Skeletal muscle cell (primary cell): ENCODE measurements around the gene LYPD1.
A peak's percentile ranks its signal among the peaks of the same experiment; 100 is the strongest.

Experiments used
- DNase-seq: peaks from one replicate; pipeline ENCODE4 v3.0.0-alpha.2; 2010; ENCODE audit warnings: low read depth
- H3K4me3 ChIP-seq: 2 replicates; pipeline ENCODE4 v1.5.1; 2011; ENCODE audit warnings: low read depth, mild to moderate bottlenecking, control low read depth, low read length, moderate library complexity

LYPD1 gene

GRCh38 chr2:132670496-132671150 lies 618 bp upstream of the LYPD1 start:
- peak overlapping the region; percentile 53 for H3K4me3 ChIP-seq

GRCh38 chr2:132668987-132669907 lies 758 bp downstream of the LYPD1 start:
- no peak for DNase-seq
- H3K4me3 ChIP-seq, result peak overlapping the region; percentile 53

More at GRCh38 chr2:132670496-132671150, 618 bp upstream of the LYPD1 start:
- no peak for DNase-seq

GRCh38 chr2:132668189-132668823 lies 1.7 kb downstream of the LYPD1 start:
- H3K4me3 ChIP-seq, result peak overlapping the region; percentile 53
- DNase-seq, result no peak

- DNase-seq, result no peak
- H3K4me3 ChIP-seq, result no peak overlapping the region
These were observed 2.3 kb downstream of the LYPD1 start for GRCh38 chr2:132667706-132668105.

- H3K4me3 ChIP-seq, result no peak overlapping the region
- DNase-seq, result no peak
These were observed 4.4 kb downstream of the LYPD1 start for GRCh38 chr2:132665401-132666140.

GRCh38 chr2:132664096-132664495 lies 5.9 kb downstream of the LYPD1 start:
- no peak overlapping the region for H3K4me3 ChIP-seq
- DNase-seq, result no peak

- H3K4me3 ChIP-seq, result no peak overlapping the region
- DNase-seq, result peak; percentile 37
These were observed 7.3 kb downstream of the LYPD1 start for GRCh38 chr2:132662732-132663131.

GRCh38 chr2:132659331-132659730 lies 10.7 kb downstream of the LYPD1 start:
- no peak overlapping the region for H3K4me3 ChIP-seq
- no peak for DNase-seq

- no peak overlapping the region for H3K4me3 ChIP-seq
- no peak for DNase-seq
These were observed 13.6 kb downstream of the LYPD1 start for GRCh38 chr2:132656266-132656975.

- no peak for DNase-seq
- no peak overlapping the region for H3K4me3 ChIP-seq
These were observed 15.0 kb downstream of the LYPD1 start for GRCh38 chr2:132654968-132655367.

GRCh38 chr2:132654335-132654734 lies 15.7 kb downstream of the LYPD1 start:
- DNase-seq, result no peak
- no peak overlapping the region for H3K4me3 ChIP-seq

GRCh38 chr2:132652474-132652873 lies 17.5 kb downstream of the LYPD1 start:
- no peak overlapping the region for H3K4me3 ChIP-seq
- DNase-seq, result no peak

- no peak overlapping the region for H3K4me3 ChIP-seq
- DNase-seq, result no peak
These were observed 18.6 kb downstream of the LYPD1 start for GRCh38 chr2:132651115-132652045.

- DNase-seq, result no peak
- no peak overlapping the region for H3K4me3 ChIP-seq
These were observed 23.4 kb downstream of the LYPD1 start for GRCh38 chr2:132646540-132647108.

- H3K4me3 ChIP-seq, result no peak overlapping the region
- no peak for DNase-seq
These were observed 24.1 kb downstream of the LYPD1 start for GRCh38 chr2:132645722-132646539.

- H3K4me3 ChIP-seq, result peak overlapping the region; percentile 13
- no peak for DNase-seq
These were observed 24.8 kb downstream of the LYPD1 start for GRCh38 chr2:132645176-132645575.

- DNase-seq, result no peak
These were observed 27.6 kb downstream of the LYPD1 start for GRCh38 chr2:132642415-132642814.

More at GRCh38 chr2:132642415-132642814, 27.6 kb downstream of the LYPD1 start:
- H3K4me3 ChIP-seq, result no peak overlapping the region
